ENCODE results near the gene NDUFS1. TPM values are rescaled to one million over a fixed set of nuclear protein-coding genes. Genes with fewer than 3 reads are reported as not detected.

NDUFS1 gene
- total and polyA plus RNA-seq, 12 donors: 15.1 to 241 (median 175) TPM

GRCh38 chr2:206075113-206075512 lies 84.1 kb downstream of the NDUFS1 start:
- Histone ChIP-seq H3K4me1 (replicated peaks in 1 of 2) (peaks cover 4 to 53% of the 10 kb centered on the region in 2 donors), H3K27ac (no peak overlapping the region), H3K4me3 (no peak overlapping the region), H3K36me3 (replicated peaks in 1 of 2) (no peaks in the 10 kb centered on the region), H3K9me3 (replicated peaks in 1 of 3) (no peaks in the 10 kb centered on the region), H3K27me3 (no peaks in the 10 kb centered on the region)
- 95 to 100% (median 99%) methylated on average over 1 of the region's 1 CpG for WGBS, 4 donors
- no peak for DNase-seq
- intact Hi-C loops (cut with DNase I): no loop called here
- no peak for TF ChIP-seq CTCF (IDR thresholded peaks at IDR 0.05)

GRCh38 chr2:206071807-206072206 lies 87.4 kb downstream of the NDUFS1 start:
- intact Hi-C loops (cut with DNase I): no loop called here
- DNase-seq: no peak
- 65 to 85% (median 72%) methylated on average over 1 of the region's 1 CpG for WGBS, 4 donors

GRCh38 chr2:206069417-206069816 lies 89.8 kb downstream of the NDUFS1 start:
- intact Hi-C loops (cut with DNase I): no loop called here
- WGBS, 4 donors: 75 to 94% (median 86%) methylated on average over 2 of the region's 2 CpGs
- no peak overlapping the region for H3K27ac ChIP-seq
- H3K4me1 ChIP-seq (replicated peaks in 1 of 2): peaks cover 0 to 26% of the 10 kb centered on the region in 2 donors
- H3K27me3 ChIP-seq: no peaks in the 10 kb centered on the region
- TF ChIP-seq POLR2A (IDR thresholded peaks at IDR 0.05) (no peak), CTCF (IDR thresholded peaks at IDR 0.05) (no peak)
- no peak for DNase-seq
- no peak overlapping the region for H3K4me3 ChIP-seq
- H3K9me3 ChIP-seq (replicated peaks in 1 of 3): no peaks in the 10 kb centered on the region
- no peaks in the 10 kb centered on the region for H3K36me3 ChIP-seq (replicated peaks in 1 of 2)

More at GRCh38 chr2:206071807-206072206, 87.4 kb downstream of the NDUFS1 start:
- Histone ChIP-seq H3K4me1 (replicated peaks in 1 of 2) (peaks cover 0 to 22% of the 10 kb centered on the region in 2 donors), H3K4me3 (no peak overlapping the region), H3K27me3 (no peaks in the 10 kb centered on the region), H3K9me3 (replicated peaks in 1 of 3) (no peaks in the 10 kb centered on the region), H3K27ac (no peak overlapping the region), H3K36me3 (replicated peaks in 1 of 2) (no peaks in the 10 kb centered on the region)
- TF ChIP-seq CTCF (IDR thresholded peaks at IDR 0.05) (no peak), POLR2A (IDR thresholded peaks at IDR 0.05) (no peak)

GRCh38 chr2:206068207-206068606 lies 91.0 kb downstream of the NDUFS1 start:
- Histone ChIP-seq H3K9me3 (replicated peaks in 1 of 3) (no peaks in the 10 kb centered on the region), H3K4me3 (no peak overlapping the region), H3K27ac (no peak overlapping the region), H3K27me3 (no peaks in the 10 kb centered on the region), H3K4me1 (replicated peaks in 1 of 2) (peaks cover 0 to 23% of the 10 kb centered on the region in 2 donors), H3K36me3 (replicated peaks in 1 of 2) (no peaks in the 10 kb centered on the region)
- 100% methylated on average over 1 of the region's 1 CpG; no CpG with 5 or more reads in 1 of the 4 donors for WGBS, 4 donors
- TF ChIP-seq CTCF (IDR thresholded peaks at IDR 0.05): no peak
- TF ChIP-seq POLR2A (IDR thresholded peaks at IDR 0.05): no peak
- intact Hi-C loops (cut with DNase I): no loop called here
- DNase-seq: no peak

Small RNA genes lying within 50 kb of the gene (small RNA-seq; reads per million reads assigned to genes)
- gene RF00134 (0 reads per million in 2 donors), gene RF02271 (0 reads per million in 2 donors), gene SNORA41 (0 reads per million in 2 donors), gene SNORD51 (0 reads per million in 2 donors)

Other genes starting within 250 kb of the NDUFS1 start
- gene INO80D, start 73.3 kb downstream of the NDUFS1 start, total RNA-seq: 10 to 100 TPM; 10.2 to 24.6 (median 18.0) TPM
- gene INO80D, start 73.3 kb downstream of the NDUFS1 start, polyA plus RNA-seq: 1 to 10 TPM; 2.7 to 5.6 (median 4.6) TPM
- gene EEF1B2, start 451 bp upstream of the NDUFS1 start, total RNA-seq: 100 to 1,000 TPM; 351 to 663 (median 430) TPM
- gene EEF1B2, start 451 bp upstream of the NDUFS1 start, polyA plus RNA-seq: 100 to 1,000 TPM; 298 to 838 (median 406) TPM
- gene ZDBF2, start 115.2 kb upstream of the NDUFS1 start, total RNA-seq: 10 to 100 TPM in 8 of 9 donors, 1 to 10 TPM in 1; 9.6 to 33.6 (median 17.4) TPM
- 10 to 100 TPM in 1 of 3 donors, 1 to 10 TPM in 2; 2.3 to 10.0 (median 3.0) TPM for gene ZDBF2, start 115.2 kb upstream of the NDUFS1 start, polyA plus RNA-seq